Stimulated activated CD8-positive, alpha-beta memory T cell treated with anti-CD3 and anti-CD28 coated beads, Interleukin-7, amount 100 ng/mL, for 24 hours (primary cell): ENCODE results near the gene FAM3A.

Source experiments
- DNase-seq: peaks from one replicate; pipeline ENCODE4 v3.0.0-alpha.2; 2020; ENCODE audit warnings: low read depth

Gene FAM3A

GRCh38 chrX:154534526-154535322, 18.7 kb upstream of the FAM3A start:
- DNase-seq: peak; percentile 64

- DNase-seq: no peak
Measured at GRCh38 chrX:154532690-154533089, 16.7 kb upstream of the FAM3A start.

GRCh38 chrX:154531626-154532025, 15.6 kb upstream of the FAM3A start:
- DNase-seq: no peak

- no peak for DNase-seq
Measured at GRCh38 chrX:154530286-154530685, 14.3 kb upstream of the FAM3A start.

- no peak for DNase-seq
Measured at GRCh38 chrX:154529206-154529612, 13.2 kb upstream of the FAM3A start.

GRCh38 chrX:154526901-154527675, 11.1 kb upstream of the FAM3A start:
- peak; percentile 25 for DNase-seq

- DNase-seq: no peak
Measured at GRCh38 chrX:154525606-154526490, 9.8 kb upstream of the FAM3A start.

- no peak for DNase-seq
Measured at GRCh38 chrX:154519389-154519788, 3.4 kb upstream of the FAM3A start.

GRCh38 chrX:154517101-154517781, 1.2 kb upstream of the FAM3A start:
- no peak for DNase-seq

- no peak for DNase-seq
Measured at GRCh38 chrX:154516656-154517100, 646 bp upstream of the FAM3A start.

GRCh38 chrX:154515090-154515965, 704 bp downstream of the FAM3A start:
- DNase-seq: no peak

GRCh38 chrX:154513716-154514115, 2.3 kb downstream of the FAM3A start:
- DNase-seq: no peak

GRCh38 chrX:154512879-154513553, 3.0 kb downstream of the FAM3A start:
- no peak for DNase-seq

- DNase-seq: no peak
Measured at GRCh38 chrX:154511761-154512160, 4.3 kb downstream of the FAM3A start.

- DNase-seq: no peak
Measured at GRCh38 chrX:154509455-154509854, 6.6 kb downstream of the FAM3A start.

GRCh38 chrX:154508384-154508745, 7.7 kb downstream of the FAM3A start:
- no peak for DNase-seq

GRCh38 chrX:154507673-154508383, 8.2 kb downstream of the FAM3A start:
- DNase-seq: no peak

GRCh38 chrX:154506483-154507332, 9.3 kb downstream of the FAM3A start:
- DNase-seq: no peak

- no peak for DNase-seq
Measured at GRCh38 chrX:154505734-154506133, 10.3 kb downstream of the FAM3A start.
